Activated CD8-positive, alpha-beta memory T cell treated with anti-CD3 and anti-CD28 coated beads for 36 hours (primary cell): ENCODE data around the gene HYLS1. TPM values are rescaled to one million over a fixed set of nuclear protein-coding genes. Genes with fewer than 3 reads are reported as not detected.

ENCODE experiments used
- CTCF ChIA-PET: fragments of 350-600 bp; sonication (Branson Sonifier 250); formaldehyde crosslinking; loops from one replicate; lab custom pipeline; 2021; ENCODE audit warnings: antibody characterized with exemption; lab: Charles Lee
- POLR2A ChIA-PET: fragments of 350-600 bp; sonication (Branson Sonifier 250); formaldehyde crosslinking; loops from one replicate; lab custom pipeline; 2021; ENCODE audit warnings: antibody characterized with exemption; lab: Charles Lee
- total RNA-seq, 2 experiments: library from RNA; stranded (reverse); gene quantifications; one replicate each; pipeline ENCODE4 v1.2.3, GENCODE V29; 2021

The HYLS1 gene
- total RNA-seq, 2 experiments from 2014 or later: 5.2 to 5.7 TPM

- ChIA-PET POLR2A (no interaction called here), CTCF (no interaction called here)
Measured at GRCh38 chr11:125945011-125945796, 57.7 kb downstream of the HYLS1 start.

- ChIA-PET CTCF (interaction anchor here (0.6 to 1.2 kb wide), 2 partner anchors 23 to 424 kb away, joined by 4 read pairs; no protein-coding TSS in a partner anchor), POLR2A (no interaction called here)
Measured at GRCh38 chr11:125945797-125946520, 58.5 kb downstream of the HYLS1 start, which contains the start of gene VSIG10L2. Gene VSIG10L2, plus strand, starts transcription at chr11:125946044. Its CDS starts 12 bp downstream, at chr11:125946056.

- ChIA-PET CTCF (interaction anchor here (1.2 kb wide), 1 partner anchor 24 kb away, joined by 4 read pairs; no protein-coding TSS in a partner anchor), POLR2A (no interaction called here)
Measured at GRCh38 chr11:125946712-125947418, 59.4 kb downstream of the HYLS1 start.

- CTCF ChIA-PET: no interaction called here
Measured at GRCh38 chr11:125947419-125948277, 60.2 kb downstream of the HYLS1 start.

GRCh38 chr11:125948278-125949051 is 61.0 kb downstream of the HYLS1 start:
- CTCF ChIA-PET: no interaction called here
- POLR2A ChIA-PET: no interaction called here

More at GRCh38 chr11:125947419-125948277, 60.2 kb downstream of the HYLS1 start:
- POLR2A ChIA-PET: no interaction called here

GRCh38 chr11:125949271-125950177 is 62.1 kb downstream of the HYLS1 start:
- ChIA-PET CTCF (interaction anchor here (0.5 kb wide), 1 partner anchor 13 kb away, joined by 3 read pairs; no protein-coding TSS in a partner anchor), POLR2A (no interaction called here)

- ChIA-PET CTCF (no interaction called here), POLR2A (no interaction called here)
Measured at GRCh38 chr11:125950178-125950490, 62.7 kb downstream of the HYLS1 start.

Other genes starting within 250 kb of the HYLS1 start
- gene ACRV1, start 206.8 kb upstream of the HYLS1 start, total RNA-seq: not detected
- gene PATE1, start 141.4 kb upstream of the HYLS1 start, total RNA-seq: not detected
- not detected for gene PATE2, start 108.8 kb upstream of the HYLS1 start, total RNA-seq
- not detected for gene PATE3, start 99.5 kb upstream of the HYLS1 start, total RNA-seq
- gene PATE4, start 54.4 kb upstream of the HYLS1 start, total RNA-seq: not detected
- gene PUS3, start 15.5 kb downstream of the HYLS1 start, total RNA-seq: 10 to 100 TPM; 18.0 to 18.3 TPM
- gene DDX25, start 16.8 kb downstream of the HYLS1 start, total RNA-seq: under 1 TPM in 1 of 2 experiments, not detected in 1; 0.27 TPM
- not detected for gene VSIG10L2, start 58.4 kb downstream of the HYLS1 start, total RNA-seq
- 1 to 10 TPM; 2.3 TPM for gene CDON, start 175.2 kb downstream of the HYLS1 start, total RNA-seq